SHP77 (cell line): Measurements from ENCODE around the gene SLC26A1.
"Not testable (repeated sequence)": the region's sequence is repeated elsewhere in the genome, so short reads cannot be mapped to it uniquely, and the experiment has no call there.

Source experiments
- DNase-seq, 2 experiments: peaks; one replicate each; lab custom pipeline; 2025; lab: John Stamatoyannopoulos, UW

Gene SLC26A1

DNA sequence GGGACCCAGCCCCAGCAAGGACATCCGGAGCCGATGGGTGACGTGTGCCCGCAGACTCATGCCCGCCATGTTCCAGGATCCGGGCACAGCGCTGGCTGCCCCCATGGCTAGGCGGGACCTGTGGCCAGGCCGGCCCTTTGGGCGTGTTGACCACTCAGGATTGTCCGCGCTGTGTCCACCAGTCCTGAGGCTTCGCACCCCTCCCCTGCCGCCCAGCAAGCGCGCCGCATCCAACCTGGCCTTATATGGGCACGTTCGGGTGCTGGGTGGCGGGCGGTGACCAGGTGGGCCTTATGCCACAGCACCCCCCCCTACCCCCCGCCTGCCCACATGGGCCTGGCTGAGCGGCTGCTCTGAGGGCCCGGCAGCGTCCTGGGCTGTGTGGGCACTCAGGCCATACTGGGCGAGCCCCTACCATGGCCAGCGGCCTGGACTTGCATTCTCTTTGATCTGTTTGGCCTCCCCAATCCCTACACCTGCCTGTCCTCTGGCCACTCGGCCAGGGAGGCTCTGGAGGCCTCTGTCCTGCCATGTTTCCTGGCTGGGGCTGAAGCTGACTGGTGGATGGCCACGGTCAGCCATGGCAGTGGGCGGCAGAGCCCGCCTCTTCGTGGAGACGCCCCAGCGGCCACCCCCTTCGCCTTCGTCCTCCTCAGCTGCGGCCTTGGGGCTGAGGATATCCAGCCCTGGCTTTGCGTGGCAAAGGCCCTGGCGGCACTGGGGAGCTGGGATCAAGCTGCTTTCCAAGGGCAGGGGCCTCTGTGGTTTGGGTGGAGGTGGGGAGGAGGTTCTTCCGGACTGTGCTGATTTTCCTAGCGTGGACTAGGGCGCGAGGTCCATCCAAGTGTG, 20.2 kb upstream of the SLC26A1 start:
- no peak for DNase-seq

DNA sequence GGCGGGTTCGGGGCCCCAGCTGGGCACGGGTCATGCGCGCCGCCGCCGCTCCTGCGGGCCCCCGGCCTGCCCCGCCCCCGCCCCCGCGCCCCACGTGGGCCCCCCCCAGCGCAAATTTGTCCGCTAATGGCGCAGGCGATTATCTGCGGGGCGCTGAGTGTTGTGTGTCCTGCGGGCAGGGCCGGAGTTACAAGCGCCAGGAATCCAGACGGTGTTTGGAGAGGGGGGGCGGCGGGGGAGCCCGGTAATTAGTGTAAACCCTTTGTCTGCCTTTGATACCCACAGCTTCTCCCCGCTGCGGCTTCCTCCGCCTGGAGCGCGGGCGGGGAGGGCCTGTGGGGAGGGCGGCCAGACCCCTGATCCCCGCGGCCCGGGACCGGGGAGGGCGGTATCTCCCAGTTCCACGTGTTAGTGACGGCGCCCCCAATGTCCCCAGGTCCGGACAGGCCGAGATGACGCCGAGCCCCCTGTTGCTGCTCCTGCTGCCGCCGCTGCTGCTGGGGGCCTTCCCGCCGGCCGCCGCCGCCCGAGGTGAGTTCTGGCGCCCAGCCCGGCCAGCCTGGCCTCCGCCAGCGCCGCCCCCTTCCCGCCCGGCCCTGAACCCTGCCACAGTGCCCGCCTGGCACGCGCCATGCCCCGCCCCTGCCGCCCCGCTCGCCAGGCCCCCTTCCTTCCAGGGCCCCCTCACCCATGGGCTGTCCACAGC, 19.0 kb upstream of the SLC26A1 start:
- no peak for DNase-seq

DNA sequence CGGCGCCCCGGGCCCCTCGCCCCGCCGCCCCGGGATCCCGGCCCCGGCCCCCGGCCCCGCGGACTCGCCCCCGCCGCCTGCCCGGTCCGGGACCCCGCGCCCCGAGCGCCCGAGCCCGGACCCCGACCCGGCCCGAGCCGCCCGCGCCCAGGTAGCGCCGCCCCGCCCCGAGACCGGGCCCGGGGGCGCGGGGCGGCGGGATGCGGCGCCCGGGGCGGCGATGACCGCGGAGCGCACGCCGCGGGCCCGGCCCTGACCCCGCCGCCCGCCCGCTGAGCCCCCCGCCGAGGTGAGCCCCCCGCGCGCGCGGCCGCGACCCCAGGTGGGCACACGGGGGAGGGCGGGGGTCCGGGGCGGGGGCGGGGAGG, 18.4 kb upstream of the SLC26A1 start:
- DNase-seq, result no peak

DNA sequence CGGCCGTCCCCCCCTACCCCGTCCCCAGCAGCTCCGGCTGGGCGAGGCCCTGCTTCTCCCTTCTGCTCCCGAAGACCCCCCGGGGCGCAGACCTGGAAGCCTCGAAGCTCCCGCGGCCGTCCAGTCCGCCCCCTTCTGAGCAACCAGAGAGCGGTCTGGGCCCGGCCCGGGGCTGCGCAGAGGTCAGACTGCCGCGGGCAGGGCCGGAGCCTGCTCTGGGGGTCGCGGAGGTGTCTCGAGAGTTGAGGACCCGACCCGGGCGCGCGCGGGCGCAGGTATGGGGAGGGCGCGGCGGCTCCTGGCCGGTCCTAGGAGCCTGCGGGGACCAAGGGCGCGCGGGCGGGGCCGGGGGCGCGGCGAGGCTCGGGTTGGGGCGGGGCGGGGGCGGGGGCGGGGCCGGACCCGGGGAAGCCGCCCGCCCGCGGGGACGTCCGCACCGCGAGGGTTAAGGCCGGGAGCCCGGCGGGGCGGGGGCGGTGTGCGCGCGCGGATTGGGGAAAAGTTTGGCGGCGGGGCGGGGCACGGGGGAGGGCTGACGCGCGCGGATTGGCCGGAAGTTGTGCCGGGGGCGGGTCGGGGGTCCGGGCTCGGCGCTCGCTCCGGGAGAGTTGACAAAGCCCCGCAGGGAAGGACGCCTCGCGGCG, 17.9 kb upstream of the SLC26A1 start, which contains the start of gene FGFRL1:
TSS of gene FGFRL1 (plus strand) at position 605 of the 644 bp plus-strand sequence. CDS start 860 bp downstream, outside the sequence.
- DNase-seq, result no peak

DNA sequence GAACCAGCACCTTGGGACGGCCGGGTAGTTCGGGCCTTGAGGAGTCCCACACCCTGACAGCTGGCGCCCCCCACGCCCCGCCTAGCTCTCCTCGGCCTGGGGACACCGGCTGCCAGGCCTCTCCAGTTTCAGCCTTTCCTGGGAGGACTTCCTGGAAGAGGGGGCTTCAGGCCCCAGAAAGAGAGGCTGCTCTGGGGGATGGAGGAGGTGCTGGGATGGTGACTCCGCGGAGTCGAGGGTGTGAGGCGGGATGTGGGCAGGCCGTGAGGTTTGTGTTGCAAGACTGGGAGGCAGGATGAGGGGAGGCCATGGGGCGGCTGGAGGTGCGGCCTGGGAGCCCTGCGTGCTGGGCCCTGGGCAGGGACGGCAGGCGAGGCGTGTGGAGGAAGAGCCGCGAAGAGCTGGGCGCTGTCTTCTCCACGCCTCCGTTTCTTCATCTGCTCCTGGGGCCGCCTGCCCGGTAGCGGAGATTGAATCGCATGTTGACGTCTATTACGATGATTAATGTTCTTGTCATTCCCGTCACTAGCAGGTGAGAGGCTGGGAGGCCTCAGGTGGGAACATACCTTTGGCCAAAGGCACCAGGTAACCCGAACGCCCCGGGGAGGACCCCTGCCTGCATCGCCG, 17.3 kb upstream of the SLC26A1 start:
- DNase-seq, result no peak

DNA sequence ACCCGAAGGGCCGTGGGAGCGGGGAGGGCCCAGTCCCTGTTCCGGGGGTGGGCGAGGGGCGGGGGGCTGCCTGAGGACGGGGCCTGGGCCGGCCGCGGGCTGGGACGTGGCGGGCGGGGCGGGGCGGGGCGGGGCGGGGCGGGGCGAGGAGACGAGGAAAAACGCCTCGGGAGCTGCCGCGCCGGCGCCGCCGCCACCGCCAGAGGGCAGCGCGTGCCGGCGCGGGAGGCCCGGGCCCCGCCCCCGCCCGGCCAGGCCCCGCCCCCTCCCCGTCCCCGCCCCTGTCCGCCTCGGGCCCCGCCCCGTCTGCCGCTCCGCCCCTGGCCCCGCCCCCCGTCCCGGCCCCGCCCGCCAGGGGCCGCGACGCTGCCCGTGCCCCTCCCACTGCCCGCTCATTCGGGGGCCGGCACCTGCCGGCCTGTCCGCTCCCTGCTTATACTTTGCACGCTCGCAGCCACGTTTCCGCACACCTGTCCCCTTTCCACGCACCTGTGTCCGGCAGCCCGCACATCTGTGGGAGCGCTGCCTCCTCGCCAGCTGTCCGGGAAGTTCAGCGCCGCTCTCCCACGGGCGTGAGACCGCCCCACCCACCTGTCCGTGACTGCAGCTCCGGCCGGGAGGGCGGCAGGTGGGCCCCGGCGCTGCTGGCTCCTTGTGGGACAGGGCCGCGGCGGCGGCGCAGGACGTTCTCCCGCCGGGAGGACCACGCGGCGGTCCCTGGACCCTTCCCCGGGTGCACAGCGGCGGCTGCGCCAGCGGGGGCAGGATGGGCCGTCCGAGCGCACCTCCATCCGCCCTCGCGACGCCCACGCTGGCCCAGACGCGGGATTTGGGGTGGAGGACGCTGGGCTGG, 16.6 kb upstream of the SLC26A1 start:
- DNase-seq, result no peak

DNA sequence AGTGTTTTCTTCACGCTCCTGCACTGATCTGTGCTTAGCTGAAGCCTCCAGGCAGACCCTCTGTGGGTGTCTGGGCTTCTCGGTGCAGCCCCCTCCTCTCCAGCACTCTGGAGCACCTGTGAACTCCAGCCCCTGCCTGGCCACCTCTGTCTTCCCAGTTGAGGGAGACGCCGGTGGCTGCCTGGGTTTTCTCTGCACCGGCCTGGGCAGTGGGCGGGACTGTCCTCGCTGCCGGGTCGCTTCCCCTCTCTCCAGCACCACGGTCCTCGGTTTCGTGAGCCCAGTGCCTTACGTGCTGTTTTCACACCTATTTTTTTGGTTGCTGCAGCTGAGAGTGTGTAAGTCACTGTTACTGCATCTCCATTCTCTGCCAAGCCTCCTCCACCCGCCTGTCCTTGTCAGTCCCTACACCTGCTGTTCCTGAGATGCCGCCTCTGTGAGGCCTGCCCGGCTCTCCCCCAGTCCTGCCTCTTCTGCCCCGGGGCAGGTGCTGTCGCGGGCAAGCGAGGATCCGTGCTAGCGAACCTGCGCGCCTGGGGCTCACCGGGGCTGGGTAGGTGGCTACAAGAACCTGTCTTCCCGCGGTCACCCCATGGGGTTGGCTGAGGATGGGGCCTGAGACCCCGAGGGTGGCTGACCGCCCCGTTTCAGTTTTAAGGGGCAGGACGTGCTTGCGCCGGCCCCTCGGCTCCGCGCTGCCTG, 15.8 kb upstream of the SLC26A1 start:
- no peak for DNase-seq

DNA sequence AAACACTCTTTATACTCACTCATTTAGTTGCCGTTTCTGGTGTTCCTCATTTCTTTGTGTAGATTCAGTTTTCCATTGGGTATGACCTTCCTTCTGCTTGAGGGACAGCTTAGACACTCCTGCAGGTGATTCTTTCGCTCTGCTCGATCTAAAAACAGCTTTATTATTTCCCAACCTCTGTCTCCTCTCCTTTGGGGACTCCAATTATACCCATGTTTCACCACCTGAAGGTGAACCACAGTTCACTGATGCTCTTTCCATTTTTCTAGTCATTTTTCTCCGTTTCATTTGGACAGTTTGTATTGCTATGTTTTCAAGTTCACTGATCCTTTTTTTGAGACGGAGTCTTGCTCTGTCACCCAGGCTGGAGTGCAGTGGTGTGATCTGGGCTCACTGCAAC, 13.7 kb upstream of the SLC26A1 start:
- no peak for DNase-seq

DNA sequence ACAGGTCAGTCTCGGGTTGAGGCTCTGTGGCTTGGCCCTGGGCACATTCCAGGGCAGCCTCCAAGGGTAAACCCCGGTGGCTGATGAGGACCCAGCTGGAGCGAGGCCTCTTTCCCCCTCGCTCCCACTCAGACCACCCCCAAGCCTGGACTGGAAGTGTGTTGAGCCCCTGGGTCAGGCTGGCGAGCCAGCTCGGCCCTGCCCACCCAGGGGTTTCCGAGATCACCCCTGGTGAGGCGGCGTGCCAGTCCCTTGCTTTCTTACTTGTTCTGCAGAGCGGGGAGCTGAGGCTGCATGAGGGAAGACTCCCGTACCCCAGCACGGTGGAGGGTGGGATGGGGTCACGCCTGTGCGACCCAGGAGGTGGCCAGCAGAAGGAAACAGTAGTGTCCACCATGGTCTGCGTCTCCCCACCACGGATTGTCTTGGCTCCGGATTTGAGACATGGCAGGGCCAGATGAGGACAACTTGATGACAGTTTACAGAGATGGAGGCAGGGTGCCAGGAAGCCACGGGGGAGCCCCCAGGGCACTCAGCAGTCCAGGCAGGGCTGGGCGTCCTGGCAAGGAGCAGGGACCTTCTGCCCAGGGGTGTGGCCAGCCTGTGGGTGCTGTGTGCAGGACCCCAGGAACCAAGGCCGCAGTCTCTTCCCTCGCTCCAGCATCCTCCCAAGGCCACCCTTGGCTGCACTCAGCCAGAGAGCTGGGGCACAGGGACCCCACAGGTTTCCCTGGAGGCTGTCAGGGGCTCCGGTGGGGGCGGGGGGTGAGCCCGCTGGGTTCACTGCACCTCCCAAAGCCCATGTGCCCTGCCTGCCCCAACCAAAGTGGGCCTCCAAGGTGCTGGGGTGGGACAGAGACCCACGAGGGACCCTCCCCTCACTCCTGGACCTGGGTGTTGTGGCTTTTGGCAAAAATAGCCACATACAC, 11.6 kb upstream of the SLC26A1 start:
- no peak for DNase-seq

DNA sequence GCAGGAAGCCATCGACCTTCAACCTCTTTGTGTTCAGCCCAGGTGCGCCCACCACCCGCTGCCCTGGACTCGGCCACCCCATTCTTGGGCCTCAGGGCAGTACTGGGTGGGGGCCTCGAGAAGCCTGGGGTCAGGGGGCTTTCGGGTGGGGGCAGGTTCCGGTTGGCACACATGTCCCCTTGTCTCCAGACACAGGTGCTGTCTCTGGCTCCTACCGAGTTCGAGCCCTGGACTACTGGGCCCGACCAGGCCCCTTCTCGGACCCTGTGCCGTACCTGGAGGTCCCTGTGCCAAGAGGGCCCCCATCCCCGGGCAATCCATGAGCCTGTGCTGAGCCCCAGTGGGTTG, 10.8 kb upstream of the SLC26A1 start:
- DNase-seq, result no peak

DNA sequence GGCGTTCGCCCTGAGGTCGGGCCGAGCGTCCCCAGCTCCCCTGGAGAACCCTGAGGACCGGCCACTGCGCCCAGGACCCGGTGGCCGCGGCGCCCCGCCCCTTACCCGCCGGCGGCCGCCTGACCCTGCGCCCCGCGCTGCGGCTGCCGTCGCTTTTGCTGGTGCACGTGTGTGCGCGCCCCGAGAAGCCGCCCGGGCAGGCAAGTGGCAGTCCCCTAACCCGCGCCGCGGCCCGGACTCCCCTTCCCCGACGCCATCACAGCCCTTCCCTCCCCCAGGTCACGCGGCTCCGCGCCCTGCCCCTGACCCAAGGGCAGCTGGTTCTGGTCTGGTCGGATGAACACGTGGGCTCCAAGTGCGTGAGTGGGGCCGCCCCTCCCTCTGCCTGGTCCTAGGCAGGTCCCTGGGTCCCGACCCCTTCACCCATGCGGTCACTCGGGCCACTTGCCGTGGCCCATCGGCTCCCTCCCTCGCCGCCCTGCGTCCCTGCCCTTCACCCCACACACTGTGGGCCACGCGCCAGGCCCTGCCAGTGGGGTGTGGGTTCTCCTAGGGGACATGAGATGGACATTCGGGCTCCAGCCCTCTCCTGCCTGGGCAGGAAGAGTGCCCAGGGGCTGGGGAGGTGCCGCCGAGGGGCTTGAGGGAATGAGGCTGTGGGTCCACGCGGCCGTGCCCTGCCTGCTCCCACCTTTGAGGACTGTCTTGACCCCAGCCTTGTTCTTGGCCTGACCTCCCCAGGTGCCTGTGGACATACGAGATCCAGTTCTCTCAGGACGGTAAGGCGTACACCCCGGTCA, 10.3 kb upstream of the SLC26A1 start:
- no peak for DNase-seq

DNA sequence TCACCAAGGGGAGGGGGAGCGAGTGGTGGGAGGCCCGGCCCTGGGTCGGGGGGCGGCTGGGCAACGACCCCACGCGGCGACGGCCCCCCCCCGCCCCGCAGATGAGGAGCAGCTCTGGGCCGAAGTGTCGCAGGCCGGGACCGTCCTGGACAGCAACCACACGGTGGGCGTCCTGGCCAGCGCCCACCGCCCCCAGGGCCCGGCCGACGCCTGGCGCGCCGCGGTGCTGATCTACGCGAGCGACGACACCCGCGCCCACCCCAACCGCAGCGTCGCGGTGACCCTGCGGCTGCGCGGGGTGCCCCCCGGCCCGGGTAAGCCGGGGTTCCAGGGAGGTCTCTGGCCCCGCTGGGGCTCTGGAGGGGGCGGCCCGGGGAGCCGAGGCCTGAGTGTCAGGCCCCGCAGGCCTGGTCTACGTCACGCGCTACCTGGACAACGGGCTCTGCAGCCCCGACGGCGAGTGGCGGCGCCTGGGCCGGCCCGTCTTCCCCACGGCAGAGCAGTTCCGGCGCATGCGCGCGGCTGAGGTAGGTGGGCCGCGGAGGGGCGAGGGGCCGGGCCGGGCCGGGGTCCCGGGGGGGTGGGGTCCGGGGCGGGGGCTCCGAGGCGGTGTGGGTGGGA, 9.5 kb upstream of the SLC26A1 start:
- no peak for DNase-seq

DNA sequence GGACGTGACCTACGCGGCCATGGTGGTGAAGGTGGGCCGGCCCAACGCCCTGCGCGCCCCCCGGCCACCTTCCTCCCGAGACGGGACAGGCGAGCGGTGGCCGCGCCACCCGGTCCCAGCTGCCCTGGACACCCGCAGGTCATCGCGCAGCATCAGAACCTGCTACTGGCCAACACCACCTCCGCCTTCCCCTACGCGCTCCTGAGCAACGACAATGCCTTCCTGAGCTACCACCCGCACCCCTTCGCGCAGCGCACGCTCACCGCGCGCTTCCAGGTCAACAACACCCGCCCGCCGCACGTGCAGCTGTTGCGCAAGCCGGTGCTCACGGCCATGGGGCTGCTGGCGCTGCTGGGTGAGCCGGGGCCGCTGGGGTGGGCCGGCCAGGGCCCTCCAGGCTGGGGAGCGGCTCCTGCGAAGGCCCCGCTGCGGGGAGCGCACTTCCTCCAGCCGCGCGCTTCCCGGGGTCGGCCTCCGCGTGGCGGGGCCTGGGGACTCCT, 9.0 kb upstream of the SLC26A1 start:
- no peak for DNase-seq

DNA sequence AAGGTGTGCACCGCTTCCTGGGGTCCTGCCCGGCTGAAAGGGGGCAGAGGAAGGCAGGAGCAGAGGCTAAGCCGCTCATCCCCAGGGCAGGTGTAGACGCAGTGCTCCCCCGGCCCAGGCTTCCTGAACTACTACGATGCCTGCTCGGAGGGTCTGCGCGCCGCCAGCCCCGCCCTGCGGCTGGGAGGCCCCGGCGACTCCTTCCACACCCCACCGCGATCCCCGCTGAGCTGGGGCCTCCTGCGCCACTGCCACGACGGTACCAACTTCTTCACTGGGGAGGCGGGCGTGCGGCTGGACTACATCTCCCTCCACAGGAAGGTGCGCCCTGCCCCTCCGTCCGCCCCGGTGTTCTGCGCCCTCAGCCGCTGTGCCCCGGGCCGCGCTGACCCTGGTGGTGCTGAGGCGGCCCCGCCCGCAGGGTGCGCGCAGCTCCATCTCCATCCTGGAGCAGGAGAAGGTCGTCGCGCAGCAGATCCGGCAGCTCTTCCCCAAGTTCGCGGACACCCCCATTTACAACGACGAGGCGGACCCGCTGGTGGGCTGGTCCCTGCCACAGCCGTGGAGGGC, 8.4 kb upstream of the SLC26A1 start:
- DNase-seq, result no peak

DNA sequence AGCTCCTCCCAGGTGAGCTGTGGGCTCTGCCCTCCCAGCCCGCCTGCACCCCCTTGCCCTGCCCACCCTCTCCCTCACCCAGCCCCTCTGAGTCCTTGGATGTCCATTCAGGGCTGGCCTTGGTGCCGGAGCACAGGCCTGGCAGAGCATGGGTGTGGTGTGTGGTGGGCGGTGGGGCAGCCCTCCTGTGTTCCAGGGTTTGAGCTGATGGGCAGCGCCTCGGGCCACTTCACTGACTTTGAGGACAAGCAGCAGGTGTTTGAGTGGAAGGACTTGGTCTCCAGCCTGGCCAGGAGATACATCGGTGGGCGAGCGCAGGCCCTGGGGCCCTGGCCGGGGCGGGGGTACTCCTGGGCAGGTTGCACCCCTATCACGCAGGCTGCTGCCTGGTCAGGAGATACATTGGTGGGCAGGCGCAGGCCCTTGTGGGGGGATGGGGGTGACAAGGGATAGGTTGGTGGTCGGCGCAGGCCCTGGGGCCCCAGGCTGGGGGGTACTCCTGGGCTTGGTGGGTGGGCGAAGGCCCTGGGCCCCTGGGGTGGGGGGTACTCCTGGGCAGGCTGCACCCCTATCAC, 7.6 kb upstream of the SLC26A1 start:
- DNase-seq, result no peak

DNA sequence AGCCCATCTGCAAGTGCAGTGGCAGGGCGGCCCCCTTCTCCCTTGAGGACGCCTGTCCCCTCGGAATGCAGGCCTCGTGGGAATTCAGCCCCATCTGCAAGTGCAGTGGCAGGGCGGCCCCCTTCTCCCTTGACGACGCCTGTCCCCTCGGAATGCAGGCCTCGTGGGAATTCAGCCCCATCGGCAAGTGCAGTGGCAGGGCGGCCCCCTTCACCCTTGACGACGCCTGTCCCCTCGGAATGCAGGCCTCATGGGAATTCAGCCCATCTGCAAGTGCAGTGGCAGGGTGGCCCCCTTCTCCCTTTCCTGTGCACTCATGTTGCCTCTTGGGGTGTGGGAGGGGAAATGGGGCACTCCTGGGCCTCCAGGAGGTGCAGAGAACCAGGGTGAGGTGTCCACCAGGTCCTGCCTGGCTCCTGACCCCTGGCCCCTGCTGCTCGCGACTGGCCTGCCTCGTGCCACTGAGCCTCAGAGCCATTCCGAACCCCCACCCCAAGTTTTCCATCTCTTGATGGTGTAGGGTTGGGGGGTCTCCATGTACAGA, 6.8 kb upstream of the SLC26A1 start:
- DNase-seq, result no peak

DNA sequence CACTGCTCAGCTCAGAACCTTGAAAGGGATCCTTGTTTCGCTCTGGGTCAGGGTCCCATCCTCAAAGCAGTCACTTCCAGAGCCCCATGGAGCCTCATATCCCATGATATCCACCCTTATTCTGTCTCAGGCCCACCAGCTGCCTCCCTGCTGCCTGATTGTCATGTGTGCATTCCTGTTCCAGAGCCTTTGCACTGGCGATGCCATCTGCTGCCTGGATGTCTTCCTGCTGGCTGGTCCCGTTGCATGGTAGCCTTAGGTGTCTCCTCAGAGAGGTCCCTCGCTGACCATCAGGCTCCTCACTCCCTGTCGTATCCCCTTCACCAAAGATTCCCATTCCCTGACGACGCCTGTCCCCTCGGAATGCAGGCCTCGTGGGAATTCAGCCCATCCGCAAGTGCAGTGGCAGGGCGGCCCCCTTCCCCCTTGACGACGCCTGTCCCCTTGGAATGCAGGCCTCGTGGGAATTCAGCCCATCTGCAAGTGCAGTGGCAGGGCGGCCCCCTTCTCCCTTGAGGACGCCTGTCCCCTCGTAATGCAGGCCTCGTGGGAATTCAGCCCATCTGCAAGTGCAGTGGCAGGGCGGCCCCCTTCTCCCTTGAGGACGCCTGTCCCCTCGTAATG, 6.1 kb upstream of the SLC26A1 start:
- not testable (repeated sequence) for DNase-seq
